Amygdala (tissue), 56 donors: Measurements from ENCODE around the gene MEI1.

ENCODE experiments used
- DNase-seq, 56 donors: peaks; one replicate each; lab custom pipeline; 2025; lab: John Stamatoyannopoulos, UW

Gene MEI1

DNA sequence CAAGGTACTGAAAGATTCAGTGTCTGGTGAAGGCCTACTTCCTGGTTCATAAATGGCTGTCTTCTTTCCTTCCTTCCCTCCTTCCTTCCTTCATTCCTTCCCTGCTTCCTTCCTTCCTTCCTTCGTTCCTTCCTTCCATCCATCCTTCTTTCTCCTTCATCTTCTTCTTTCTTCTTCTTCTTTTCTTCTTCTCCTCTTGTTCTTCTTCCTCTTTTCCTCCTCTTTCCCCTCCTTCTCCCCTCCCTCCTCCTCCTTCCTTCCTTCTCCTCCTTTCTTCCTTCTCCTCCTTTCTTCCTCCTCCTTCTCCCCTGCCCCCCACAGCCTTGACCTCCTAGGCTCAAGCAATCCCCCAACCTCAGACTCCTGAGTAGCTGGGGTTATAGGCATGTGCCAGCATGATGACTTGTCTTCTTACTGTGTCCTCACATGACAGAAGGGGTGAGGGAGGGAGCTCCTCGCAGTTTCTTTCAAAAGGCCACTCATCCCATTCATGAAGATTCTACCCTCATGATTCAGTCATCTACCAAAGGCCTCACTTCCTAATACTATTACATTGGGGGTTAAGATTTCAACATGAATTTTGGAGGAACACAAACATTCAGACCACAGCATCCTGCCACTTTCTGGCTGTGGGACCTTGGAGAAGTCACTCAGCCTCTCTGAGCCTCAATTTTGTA is 78.6 kb downstream of the MEI1 start:
- no peak for DNase-seq

DNA sequence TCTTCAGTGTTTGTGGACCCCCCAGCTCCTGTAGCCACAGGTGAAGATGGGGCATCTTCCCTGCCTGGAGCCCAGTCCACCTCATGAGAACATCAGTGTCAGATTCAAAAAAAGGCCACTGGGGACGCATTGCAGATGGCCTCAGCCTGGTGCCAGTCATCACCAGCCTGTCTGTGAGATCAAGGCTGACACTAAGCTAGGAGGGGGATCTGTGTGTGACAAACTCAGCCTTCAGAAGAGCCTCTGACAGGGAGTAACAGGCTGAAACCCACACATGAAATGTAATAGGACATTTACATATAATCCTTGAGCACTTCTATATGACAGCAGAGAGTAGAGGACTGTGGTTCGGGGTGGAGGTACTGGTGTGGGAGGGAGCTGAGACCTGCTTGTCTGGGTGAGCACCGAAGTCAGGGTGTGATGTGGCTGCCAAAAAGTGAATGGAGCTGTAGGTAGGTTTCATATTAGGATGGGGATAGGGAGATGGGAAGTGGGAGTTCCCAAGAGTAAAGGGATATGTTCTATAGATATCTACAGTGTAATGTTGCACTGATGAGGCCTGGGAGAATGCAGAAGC is 80.7 kb downstream of the MEI1 start:
- no peak for DNase-seq

DNA sequence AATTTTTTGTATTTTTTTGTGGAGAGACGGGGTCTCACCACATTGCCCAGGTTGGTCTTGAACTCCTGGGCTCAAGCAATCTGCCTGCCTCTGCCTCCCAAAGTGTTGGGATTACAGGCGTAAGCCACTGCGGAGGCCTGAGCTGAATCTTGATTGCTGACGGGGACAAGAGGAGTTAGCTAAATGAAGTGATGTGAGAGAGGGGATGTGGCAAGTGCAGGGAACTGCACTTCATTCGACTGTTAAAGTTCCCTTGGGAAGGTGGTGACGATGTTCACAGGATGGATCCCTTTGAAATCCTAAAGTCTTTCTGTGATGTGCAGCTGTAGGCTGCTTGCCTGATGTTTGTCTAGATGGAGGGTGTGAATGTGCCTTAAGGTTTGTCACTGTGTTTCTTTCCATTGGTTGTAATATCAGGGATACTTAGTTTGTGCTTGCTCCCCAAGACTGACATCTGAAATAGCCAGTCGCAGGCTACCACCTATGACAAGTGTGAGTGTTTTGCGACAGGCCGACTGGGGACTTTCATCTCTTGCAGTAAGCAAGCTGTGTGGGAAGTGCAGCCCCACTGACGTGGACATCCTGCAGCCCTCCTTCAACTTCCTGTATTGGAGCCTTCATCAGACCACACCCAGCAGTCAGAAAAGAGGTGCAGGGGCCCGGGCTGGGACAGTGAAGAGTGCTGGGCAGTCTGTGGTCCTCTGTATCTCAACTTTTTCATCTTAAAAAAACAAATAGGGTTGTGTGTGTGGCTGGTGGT is 81.6 kb downstream of the MEI1 start:
- peak in 11 of 56 donors; percentile 5 to 21 (median 9) for DNase-seq

DNA sequence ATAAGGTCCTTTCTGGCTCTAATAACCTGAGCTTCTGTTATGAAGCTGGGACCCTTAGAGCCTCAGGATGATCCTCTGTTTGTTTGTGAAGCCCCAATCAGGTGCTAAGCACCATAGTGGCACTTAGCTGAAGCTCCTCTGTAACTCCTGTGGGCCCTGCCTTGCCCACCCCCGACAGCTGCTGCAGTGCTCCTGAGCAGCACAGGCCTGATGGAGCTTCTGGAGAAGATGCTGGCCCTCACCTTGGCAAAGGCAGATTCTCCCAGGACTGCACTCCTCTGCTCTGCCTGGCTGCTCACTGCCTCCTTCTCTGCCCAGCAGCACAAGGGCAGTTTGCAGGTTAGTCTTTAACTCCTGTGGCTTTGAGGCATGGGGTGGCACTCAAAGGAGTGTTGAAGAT is 82.2 kb downstream of the MEI1 start:
- DNase-seq = no peak

DNA sequence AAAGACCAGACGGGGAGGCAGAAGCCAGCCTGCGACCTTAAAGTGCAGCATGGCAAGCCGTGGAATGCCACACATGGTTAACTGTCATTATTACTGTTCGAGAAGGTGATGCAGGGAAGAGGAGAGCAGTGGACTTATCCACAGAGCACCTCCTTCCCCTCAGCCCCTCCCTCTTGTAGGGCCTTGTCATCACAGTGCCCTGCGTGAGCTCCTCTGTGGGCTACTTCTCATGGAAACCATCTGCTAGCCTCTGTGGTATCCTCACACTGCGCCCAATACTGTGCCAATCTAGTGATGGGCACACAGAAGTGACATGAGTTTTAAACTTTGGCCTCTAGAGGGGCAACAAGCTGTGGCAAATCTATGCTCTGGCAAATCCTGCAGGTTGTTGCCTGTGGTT is 83.0 kb downstream of the MEI1 start:
- no peak for DNase-seq

DNA sequence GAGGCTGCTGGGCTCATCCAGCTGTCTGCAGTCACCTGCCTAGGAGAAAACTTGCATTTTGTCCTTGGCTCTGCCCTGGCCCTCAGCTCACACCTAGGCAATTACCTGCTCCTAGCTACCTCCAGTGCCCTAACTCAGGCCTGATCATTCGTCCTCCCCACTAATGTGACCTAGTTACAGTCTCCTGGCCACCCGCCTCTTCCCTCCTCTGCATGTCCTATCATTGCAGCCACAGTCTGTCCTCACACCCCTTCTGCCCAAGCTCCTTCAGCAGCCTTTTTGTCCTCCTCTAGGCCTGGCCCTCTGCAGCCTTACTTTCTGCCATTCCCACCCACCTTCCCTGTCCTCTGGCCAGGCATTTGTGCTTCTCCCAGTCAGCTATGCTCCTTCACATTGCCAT is 83.4 kb downstream of the MEI1 start:
- no peak for DNase-seq

DNA sequence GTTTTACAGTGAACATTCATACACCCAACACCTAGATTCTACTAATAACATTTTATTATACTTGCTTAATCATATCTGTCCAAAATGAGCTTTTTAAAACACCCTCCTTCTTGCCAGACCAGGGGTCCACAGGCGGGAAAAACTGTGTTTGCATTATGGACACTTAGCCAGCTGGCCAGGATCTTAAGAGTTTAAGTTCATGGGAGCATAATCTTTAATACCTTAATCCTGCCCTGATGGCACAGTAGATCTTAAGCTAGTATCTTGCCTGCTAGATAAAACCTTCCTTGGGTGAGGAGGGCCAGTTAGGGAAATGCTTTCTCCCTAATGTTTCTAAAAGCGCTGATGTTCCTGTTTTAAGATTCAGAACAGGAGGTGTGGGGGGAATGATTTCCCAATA is 88.0 kb downstream of the MEI1 start:
- DNase-seq = no peak

DNA sequence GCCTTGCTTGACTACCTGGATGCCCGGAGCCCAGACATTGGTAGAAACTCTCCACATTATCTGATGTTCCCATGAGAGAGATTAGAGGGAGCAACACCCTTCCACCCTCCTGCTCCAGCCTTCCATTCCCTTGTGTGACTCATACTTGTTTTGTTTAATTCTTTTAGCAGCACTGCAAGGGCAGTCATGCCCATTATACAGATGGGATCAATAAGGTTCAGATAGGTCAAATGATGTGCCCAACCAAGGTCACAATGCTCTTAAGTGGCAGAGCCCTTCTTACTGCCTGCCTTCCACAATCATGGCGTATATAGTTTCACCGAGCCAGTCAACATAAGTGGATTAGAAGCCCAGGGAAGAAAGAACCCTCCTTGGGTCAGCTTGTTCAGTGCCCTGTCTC is 94.6 kb downstream of the MEI1 start:
- no peak for DNase-seq

DNA sequence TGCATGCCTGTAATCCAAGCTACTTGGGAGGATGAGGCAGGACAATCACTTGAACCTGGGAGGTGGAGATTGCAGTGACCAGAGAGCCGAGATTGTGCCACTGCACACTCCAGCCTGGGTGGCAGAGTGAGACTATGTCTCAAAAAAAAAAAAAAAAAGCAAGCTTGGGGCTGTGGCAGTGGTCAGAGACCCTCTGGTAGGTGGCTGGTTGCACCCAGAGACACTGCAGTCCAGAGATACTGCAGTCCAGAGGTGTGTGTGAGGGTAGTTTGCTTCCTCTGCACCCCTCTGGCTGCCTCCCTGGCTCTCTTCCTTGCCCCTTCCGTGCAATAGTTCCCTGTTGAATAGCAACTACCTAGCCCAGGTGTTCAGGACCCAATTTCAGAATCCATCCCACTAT is 99.4 kb downstream of the MEI1 start:
- DNase-seq = no peak

DNA sequence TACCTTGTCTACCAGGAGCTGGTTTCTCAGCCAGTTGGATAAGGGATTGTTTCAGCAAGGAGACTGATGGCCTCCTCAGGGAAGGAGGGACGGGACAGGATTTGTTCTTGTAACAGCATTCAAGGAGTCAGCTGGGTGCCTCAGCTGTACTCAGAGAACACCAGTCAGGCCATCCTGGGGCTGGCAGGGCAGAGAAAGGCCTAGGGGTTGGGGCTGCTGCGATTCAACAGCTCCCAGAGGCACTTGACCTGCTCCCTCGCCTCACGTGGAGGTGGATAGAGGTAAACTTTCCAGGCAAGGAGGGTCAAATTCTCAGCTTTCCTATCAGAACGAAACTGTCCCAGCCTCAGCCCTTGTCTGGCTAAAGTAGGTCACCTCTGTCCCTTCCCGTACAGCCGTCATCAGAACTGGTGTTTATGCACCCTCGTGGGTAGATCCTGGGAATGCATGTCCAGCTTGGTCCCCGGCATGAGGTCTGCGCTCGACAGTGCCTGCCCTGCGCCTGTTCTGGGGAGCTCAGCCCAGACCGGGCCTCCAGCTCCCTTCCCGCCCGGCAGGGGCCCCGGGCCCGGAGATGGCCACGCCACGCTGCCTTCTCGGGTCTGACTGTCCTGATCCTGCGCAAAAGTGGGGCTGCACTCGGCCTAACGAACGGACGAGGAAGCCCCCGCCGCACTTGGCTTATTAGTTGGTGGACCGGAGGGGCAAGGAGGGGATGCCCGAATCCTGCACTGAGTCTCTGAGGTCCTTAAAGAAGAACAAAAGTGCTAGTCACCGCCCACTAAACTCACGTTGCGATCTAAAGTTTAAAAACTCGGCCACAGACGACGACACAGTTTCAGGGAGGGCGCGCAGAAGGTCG is 100.4 kb downstream of the MEI1 start:
- peak in 31 of 56 donors; percentile 8 to 69 (median 47) for DNase-seq

DNA sequence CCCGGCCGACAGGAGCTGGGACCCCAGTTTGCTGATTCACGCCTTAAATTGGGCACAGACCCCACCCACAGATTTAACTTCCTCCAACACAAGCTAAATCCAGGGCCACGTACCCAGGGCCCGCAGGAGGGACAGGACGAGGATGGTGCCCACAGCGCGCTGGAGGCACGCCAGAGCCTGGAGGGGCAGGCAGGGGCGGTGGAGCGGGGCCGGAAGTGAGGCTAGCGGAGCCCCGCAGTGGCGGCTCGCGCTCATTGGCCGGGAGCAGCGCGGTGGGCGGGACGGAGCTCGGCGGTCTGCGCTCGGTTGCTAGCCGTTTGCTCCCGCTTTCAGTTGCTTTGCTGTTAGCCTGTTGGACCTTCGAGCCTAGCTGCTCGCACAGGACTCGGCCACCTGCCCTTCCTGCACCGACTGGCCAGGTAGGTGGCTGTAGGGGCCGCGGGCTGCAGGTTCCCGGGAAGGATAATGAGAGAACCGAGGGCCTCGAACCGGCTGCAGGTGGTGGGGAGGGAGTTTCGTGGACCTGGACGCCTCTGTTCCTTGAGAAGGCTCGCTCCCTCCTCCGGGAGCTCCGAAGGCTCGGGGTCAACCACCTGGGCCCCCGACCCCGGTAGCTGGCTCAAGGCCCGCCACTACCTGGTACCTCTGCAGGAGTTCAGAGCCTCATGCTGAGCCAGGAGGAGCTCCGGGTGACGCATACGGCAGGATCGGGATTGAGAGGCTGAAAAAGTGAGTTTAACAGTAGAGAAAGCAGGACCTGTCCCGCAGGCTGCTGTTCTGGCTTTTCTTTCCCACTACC is 101.2 kb downstream of the MEI1 start, which contains the start of gene CCDC134:
Gene CCDC134, plus strand, starts transcription at position 332 of the 799 bp plus-strand sequence. CDS start 8,212 bp downstream, outside the sequence.
- DNase-seq = peak; percentile 32 to 93 (median 80)

DNA sequence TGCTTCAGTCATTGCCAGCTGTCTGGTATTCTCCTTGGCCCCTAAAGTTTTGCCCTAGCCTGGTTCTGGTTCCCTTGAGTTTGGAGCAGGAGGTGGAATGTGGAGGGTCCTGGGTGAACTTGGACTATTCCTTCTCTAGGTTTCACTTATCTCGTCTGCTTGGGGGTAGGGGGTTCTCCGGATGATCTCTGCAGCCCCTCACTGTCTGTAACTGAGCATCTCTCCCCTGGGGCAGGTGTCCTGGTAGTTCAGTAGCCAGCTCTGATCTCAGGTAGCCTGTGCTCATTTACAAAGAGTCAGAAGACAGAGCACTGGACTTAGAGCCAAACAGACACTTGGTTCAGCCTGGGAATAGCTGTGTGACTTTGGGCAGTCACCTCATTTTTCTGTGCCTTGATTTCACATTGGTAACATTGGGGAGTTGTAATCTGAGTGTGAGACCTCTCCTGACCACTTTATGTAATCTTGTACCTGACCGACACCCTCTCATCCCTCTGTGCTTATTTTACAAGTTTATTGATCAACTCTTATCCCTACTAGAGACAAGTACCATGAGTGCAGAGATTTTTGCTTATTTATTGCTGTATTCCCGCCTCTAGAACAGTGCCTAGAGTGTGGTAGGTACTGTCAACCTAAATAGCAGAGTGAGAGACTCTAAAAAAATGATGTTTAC is 102.0 kb downstream of the MEI1 start:
- DNase-seq = no peak

DNA sequence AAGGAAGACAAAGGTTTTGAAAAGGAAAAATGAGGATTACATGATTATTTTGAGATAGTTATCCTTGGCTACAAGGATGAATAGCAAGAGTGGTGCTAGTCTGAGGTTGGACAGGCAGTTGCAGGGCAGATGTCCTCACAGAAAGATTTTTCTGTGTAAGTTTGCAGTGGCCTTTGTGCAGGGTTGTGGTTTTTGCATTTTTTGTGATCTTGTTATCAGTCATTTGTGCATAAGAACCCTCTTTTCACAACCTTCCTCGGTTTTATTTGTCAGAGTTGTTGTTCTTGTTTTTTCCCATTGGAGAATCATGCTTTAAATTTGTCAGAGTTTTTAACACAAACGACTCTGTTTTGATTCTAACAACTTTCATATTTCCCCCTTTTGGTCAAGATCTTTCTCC is 102.6 kb downstream of the MEI1 start:
- DNase-seq = no peak

DNA sequence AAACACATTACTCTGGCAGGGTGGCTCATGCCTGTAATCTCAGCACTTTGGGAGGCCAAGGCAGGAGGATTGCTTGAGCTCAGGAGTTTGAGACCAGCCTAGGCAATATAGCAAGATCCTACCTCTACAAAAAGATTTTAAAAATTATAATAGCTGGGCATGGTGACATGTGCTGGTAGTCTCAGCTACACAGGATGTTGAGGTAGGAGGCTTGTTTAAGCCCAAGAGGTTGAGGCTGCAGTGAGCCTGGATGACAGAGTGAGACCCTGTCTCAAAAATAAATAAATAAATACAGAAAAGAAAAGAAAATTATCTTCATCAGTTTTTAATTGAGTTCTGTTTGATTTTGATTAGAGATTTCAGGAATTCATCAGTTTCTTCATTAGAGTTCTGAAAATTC is 106.3 kb downstream of the MEI1 start:
- no peak for DNase-seq

DNA sequence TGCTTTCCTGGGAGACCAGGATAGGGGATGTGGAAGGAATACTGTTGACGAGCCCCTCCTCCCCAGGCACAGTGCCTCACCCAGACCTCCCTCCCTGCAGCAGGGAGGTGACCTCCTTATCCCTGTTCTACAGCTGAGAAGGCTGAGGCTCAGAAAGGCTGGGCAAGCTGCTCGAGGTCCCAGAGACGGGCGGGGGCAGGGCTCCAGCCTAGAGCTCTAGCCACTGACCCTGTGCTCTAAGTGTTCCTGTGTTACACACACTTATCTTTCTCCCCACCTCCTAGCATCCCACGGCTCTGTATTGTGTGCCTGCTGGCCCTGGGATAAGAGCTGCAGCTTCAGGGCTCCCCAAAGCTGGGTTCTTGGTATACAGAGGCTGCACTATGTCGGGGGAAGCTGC is 109.1 kb downstream of the MEI1 start:
- no peak for DNase-seq

DNA sequence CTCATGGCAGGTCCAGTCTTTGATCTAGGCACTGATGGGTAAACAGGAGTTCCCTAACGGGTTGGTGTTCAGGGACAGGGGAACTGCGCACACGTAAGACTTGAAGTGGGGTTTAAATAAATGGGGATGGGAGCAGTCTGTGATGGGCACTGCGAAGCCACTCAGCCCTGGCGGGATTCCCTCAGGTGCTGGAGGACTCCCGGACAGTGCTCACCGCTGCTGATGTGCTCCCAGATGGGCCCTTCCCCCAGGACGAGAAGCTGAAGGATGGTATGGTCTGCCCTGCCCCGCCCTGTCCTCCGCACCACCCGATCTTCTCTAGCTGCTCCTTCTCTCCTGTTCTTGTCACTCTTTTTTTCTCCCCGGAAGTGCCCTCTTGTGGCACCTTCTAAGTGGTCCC is 110.7 kb downstream of the MEI1 start:
- no peak for DNase-seq

DNA sequence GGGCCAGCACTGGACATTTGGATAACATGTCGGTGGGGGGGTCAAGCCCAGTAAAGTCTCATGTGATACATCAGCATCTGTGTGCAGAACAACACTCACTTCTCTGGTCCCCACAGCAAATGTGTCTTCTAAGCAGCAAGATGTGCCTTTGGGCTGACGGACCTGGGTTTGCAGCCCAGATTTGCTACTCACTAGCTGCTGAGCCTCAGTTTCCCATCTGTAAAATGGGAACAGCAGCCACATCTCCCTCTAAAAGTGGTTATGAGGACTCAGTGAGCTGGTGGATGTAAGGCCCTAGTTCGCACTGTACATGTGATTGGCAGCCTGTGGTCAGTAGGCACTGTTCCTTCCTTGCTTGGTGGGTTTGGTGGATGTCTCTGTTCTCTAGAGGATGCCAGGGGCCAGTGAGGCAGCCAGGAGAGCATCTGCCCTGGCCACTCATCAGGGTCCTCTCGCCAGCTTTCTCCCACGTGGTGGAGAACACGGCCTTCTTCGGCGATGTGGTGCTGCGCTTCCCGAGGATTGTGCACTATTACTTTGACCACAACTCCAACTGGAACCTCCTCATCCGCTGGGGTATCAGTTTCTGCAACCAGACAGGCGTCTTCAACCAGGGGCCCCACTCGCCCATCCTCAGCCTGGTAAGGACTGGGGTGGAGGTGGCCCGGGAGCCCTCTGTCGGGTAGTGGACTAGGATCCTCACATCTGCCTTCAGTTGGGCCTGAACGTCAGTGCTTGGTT is 113.7 kb downstream of the MEI1 start:
- no peak for DNase-seq

DNA sequence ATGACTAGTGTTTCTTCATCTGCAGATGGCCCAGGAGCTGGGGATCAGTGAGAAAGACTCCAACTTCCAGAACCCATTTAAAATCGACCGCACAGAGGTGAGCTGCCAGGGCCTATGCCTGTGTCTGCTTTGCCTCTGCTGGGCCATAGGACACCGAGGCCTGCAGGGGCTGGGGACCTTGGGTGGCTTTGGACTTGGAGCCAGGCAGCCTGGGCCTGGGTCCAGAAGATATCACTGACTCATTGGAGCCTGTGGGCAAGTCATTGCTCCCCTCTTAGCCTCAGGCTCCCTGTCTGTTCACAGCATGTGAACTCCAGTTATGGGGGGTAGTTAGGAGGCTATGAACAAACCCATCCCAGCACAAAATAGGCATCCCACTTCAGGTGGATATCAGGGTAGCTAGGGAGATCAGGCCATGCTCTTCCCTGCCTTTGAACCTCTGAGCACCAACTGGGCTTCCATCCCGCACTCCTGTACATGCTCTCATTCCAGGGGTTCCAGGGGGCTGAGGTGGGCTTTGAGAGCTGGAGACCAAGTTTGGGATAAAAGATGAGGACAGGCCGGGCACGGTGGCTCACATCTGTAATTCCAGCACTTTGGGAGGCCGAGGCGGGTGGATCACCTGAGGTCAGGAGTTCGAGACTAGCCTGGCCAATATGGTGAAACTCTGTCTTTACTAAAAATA is 114.6 kb downstream of the MEI1 start:
- no peak for DNase-seq
